Occipital lobe (tissue), 3 donors: ENCODE data around the gene NPFFR1. TPM values are rescaled to one million over a fixed set of nuclear protein-coding genes. Genes with fewer than 3 reads are reported as not detected.
"Not testable (repeated sequence)": the region's sequence is repeated elsewhere in the genome, so short reads cannot be mapped to it uniquely, and the experiment has no call there.

ENCODE experiments used
- DNase-seq: peaks from one replicate; lab custom pipeline; 2025; lab: John Stamatoyannopoulos, UW
- small RNA-seq: library from RNA; depleted of rRNA; stranded (forward); fragments of <200 nt; gene quantifications from one replicate; pipeline ENCODE3, GENCODE V24; 2014
- total RNA-seq: library from RNA; depleted of rRNA; stranded (reverse); fragments of >200 nt; gene quantifications from one replicate; pipeline ENCODE4 v1.2.3, GENCODE V29; 2014

The NPFFR1 gene
- total RNA-seq, 1 donor from 2014 or later, result 0.31 TPM

DNA sequence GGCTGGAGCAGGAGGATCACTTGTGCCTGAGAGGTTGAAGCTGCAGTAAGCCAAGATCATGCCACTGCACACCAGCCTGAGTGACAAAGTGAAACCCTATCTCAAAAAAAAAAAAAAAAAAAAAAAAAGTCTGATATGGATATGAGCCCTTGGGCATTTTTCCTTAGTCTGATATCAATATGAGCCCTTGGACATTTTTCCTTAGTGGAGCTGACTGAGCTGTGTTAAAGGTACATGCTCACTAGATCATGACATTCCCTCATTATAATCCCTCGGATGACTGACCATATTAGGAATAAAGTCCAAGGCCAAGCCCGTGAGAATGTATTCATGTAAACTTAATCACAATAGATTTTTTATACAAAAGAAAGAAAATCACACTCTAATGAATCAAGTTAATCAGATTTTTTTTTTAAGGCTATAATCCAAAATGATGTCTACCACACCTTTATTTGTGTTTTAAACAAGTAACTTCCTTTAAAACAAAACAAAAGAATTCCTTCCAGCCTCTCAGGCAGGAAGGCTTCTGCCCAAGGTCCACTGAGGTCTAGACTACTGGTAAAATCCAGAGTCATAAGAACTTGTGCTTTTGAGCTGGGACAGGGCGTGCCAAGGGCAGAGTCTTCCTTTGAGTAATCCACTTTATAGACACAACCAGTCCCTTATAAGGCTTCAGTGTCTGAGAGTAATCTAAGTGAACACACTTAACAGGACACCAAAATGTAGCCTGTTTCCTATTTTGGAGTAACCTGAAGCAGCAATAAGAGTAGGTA is 56.1 kb downstream of the NPFFR1 start:
- no peak for DNase-seq

DNA sequence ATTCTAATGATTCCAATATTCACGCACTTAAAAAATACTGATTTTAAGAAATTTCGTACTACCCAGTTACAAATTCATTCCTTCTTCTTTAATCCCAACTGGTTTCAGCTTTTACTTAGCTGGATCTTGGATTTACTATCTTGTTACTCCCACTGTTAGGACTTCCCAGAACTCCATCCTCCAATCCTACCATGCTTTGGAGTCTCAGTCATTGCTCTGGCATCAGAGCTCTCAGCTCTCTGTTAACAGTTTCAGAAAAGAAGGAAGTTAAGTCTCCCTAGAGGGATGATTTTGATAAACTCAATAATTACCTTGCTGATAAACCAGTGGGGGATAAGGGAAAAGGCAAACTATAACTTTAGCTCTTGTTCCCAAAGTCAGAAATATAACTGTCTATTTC is 60.1 kb downstream of the NPFFR1 start:
- DNase-seq, result no peak

DNA sequence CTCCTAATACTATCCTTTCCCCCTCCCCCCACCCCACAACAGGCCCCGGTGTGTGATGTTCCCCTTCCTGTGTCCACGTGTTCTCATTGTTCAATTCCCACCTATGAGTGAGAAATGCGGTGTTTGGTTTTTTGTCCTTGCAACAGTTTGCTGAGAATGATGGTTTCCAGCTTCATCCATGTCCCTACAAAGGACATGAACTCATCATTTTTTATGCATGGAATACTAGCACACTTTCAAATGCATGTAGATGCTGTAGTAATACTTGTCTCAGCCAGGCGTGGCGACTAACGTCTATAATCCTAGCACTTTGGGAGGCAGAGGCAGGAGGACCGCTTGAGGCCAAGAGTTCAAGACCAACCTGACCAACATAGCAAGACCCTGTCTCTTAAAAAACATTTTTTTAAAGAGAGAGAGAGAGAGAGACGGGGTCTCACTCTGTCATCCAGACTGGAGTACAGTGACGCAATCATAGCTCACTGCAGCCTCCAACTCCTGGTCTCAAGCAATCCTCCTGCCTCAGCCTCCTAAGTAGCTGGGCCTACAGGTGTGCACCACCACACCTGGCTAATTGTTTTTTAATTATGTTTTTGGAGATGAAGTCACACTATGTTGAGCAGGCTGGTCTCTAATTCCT is 60.9 kb downstream of the NPFFR1 start:
- DNase-seq, result not testable (repeated sequence)

GRCh38 chr10:70222340-70222794 is 61.4 kb downstream of the NPFFR1 start:
- DNase-seq, result no peak

GRCh38 chr10:70221030-70221429 is 62.8 kb downstream of the NPFFR1 start:
- no peak for DNase-seq

GRCh38 chr10:70212879-70213278 is 70.9 kb downstream of the NPFFR1 start:
- DNase-seq, result no peak

DNA sequence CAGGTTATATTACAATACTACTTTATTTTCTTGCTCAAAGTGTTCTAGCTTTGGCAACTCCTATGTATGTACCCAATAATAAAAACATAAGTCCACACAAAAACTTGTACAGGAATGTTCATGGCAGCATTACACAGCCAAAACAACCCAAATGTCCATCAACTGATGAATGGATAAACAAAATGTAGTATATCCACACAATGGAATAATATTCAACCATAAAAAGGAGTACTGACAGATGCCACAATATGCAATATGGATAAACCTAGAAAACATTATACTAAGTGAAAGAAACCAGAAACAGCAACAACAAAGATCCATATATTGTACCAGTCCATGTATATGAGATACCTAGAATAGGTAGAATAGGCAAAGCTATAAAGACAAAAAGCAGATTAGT is 71.5 kb downstream of the NPFFR1 start:
- no peak for DNase-seq

- DNase-seq, result no peak
Observed at GRCh38 chr10:70206762-70207161, 77.0 kb downstream of the NPFFR1 start.

DNA sequence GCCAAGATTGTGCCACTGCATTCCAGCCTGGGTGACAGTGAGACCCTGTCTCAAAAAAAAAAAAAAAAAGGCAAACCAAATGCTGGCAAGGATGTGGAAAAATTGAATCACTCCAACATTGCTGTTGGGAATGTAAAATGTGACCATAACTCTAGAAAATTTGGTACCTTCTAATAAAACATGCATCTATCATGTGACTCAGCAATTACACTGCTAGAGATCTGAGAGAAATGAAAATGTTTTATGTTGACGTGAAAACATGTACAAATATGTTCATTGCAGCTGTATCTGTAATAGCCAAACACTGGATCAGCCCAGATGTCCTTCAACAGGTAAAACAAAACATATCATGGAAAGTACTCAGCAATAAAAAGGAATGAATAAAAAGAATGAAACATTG is 82.7 kb downstream of the NPFFR1 start:
- DNase-seq, result no peak

GRCh38 chr10:70198696-70199466 is 84.9 kb downstream of the NPFFR1 start:
- no peak for DNase-seq

Small RNA genes within 50 kb of the gene (small RNA-seq; reads per million reads assigned to genes)
- not detected for gene RPS25P9

Other genes starting within 250 kb of the NPFFR1 start
- gene MACROH2A2, start 231.2 kb downstream of the NPFFR1 start, total RNA-seq, result 23.6 TPM
- gene AIFM2, start 151.2 kb downstream of the NPFFR1 start, total RNA-seq, result 5.5 TPM
- 7.3 TPM for gene TYSND1, start 137.3 kb downstream of the NPFFR1 start, total RNA-seq
- 182 TPM for gene SAR1A, start 113.5 kb downstream of the NPFFR1 start, total RNA-seq
- 296 TPM for gene PPA1, start 50.6 kb downstream of the NPFFR1 start, total RNA-seq
- gene LRRC20, start 98.6 kb upstream of the NPFFR1 start, total RNA-seq, result 21.5 TPM
- gene EIF4EBP2, start 120.1 kb upstream of the NPFFR1 start, total RNA-seq, result 62.5 TPM
- 2.2 TPM for gene NODAL, start 157.7 kb upstream of the NPFFR1 start, total RNA-seq
- 8.9 TPM for gene PALD1, start 194.8 kb upstream of the NPFFR1 start, total RNA-seq